Stomach (tissue), 4 donors: ENCODE measurements around the gene PHOSPHO1.

Experiments
- EP300 ChIP-seq: sonication (generic); formaldehyde crosslinking; IDR thresholded peaks from one replicate; pipeline ENCODE4 v1.6.1; 2017; ENCODE audit warnings: antibody characterized with exemption
- POLR2A ChIP-seq, 4 donors: fragments of 450-650 bp; IDR thresholded peaks; one replicate each; pipeline ENCODE4 v1.6.1; 2016; ENCODE audit warnings: antibody characterized with exemption in 4 of 4, control low read depth in 2 of 4, mild to moderate bottlenecking in 1 of 4, moderate library complexity in 1 of 4
- TF ChIP-seq, protein P1 (sequence below), 7 experiments: fragments of 450-650 bp in 4 of 7; fragments of 200-600 bp in 3 of 7; sonication (generic) in 3 of 7; IDR thresholded peaks; one replicate each; pipeline ENCODE4 v1.5.1; 2016 to 2019; ENCODE audit warnings: antibody characterized with exemption in 7 of 7, control low read depth in 2 of 7, mild to moderate bottlenecking in 1 of 7

DNA sequence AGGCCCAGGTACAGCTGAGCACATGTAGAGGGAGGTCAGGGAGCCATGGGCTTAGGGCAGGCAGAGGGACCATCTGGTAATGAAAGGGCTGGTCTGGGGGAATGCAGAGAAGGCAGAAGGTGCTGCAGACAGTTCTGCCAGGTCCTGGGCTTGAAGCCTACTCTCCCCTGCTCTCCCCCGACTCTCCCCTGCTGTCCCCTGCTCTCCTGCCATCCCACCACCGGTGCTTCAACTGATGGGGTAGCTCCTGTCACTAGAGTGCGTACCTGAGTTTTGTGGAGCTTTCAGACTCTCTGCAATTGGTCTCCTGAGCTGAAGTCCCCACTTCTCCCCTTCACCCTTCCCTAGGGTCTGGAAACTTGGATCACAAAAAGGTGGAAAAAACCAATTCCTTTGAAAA lies 37.3 kb upstream of the PHOSPHO1 start:
- TF ChIP-seq, protein P1, sequence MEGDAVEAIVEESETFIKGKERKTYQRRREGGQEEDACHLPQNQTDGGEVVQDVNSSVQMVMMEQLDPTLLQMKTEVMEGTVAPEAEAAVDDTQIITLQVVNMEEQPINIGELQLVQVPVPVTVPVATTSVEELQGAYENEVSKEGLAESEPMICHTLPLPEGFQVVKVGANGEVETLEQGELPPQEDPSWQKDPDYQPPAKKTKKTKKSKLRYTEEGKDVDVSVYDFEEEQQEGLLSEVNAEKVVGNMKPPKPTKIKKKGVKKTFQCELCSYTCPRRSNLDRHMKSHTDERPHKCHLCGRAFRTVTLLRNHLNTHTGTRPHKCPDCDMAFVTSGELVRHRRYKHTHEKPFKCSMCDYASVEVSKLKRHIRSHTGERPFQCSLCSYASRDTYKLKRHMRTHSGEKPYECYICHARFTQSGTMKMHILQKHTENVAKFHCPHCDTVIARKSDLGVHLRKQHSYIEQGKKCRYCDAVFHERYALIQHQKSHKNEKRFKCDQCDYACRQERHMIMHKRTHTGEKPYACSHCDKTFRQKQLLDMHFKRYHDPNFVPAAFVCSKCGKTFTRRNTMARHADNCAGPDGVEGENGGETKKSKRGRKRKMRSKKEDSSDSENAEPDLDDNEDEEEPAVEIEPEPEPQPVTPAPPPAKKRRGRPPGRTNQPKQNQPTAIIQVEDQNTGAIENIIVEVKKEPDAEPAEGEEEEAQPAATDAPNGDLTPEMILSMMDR (IDR thresholded peaks at IDR 0.05): no peak
- TF ChIP-seq EP300: no peak
- TF ChIP-seq POLR2A (IDR thresholded peaks at IDR 0.05): no peak
